ENCODE results near the gene C3orf20. TPM values are rescaled to one million over a fixed set of nuclear protein-coding genes. Genes with fewer than 3 reads are reported as not detected.
A peak's percentile ranks its signal among the peaks of the same experiment; 100 is the strongest.

Gene C3orf20
- total RNA-seq, 4 donors from 2014 or later = 0.11 to 0.46 TPM; not detected in 2

GRCh38 chr3:14810070-14810791 is 135.3 kb downstream of the C3orf20 start:
- peak overlapping the region; percentile 56 to 66 (median 58) for H3K4me3 ChIP-seq
- peaks cover 0 to 12% of the 10 kb centered on the region in 2 donors for H3K4me1 ChIP-seq
- DNase-seq (no peak), ATAC-seq (peak; percentile 35 to 40)
- in situ Hi-C loops (cut with MboI; ENCODE audit: low sequenced_read_pairs in 4 of 4) = no loop called here
- H3K27me3 ChIP-seq = peaks cover 16 to 23% (median 19%) of the 10 kb centered on the region in 3 donors
- H3K27ac ChIP-seq = peak overlapping the region; percentile 41 to 74 (median 72)
- H3K9me3 ChIP-seq = no peaks in the 10 kb centered on the region
- no peak for TF ChIP-seq POLR2A (IDR thresholded peaks at IDR 0.05)
- TF ChIP-seq, protein P1, sequence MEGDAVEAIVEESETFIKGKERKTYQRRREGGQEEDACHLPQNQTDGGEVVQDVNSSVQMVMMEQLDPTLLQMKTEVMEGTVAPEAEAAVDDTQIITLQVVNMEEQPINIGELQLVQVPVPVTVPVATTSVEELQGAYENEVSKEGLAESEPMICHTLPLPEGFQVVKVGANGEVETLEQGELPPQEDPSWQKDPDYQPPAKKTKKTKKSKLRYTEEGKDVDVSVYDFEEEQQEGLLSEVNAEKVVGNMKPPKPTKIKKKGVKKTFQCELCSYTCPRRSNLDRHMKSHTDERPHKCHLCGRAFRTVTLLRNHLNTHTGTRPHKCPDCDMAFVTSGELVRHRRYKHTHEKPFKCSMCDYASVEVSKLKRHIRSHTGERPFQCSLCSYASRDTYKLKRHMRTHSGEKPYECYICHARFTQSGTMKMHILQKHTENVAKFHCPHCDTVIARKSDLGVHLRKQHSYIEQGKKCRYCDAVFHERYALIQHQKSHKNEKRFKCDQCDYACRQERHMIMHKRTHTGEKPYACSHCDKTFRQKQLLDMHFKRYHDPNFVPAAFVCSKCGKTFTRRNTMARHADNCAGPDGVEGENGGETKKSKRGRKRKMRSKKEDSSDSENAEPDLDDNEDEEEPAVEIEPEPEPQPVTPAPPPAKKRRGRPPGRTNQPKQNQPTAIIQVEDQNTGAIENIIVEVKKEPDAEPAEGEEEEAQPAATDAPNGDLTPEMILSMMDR (IDR thresholded peaks at IDR 0.05 in 4 of 5, conservative IDR thresholded peaks at IDR 0.05 in 1 of 5) = no peak
- intact Hi-C loops (cut with DNase I; ENCODE audit: low total_unique reads) = no loop called here
- no peaks in the 10 kb centered on the region for H3K36me3 ChIP-seq

DNA sequence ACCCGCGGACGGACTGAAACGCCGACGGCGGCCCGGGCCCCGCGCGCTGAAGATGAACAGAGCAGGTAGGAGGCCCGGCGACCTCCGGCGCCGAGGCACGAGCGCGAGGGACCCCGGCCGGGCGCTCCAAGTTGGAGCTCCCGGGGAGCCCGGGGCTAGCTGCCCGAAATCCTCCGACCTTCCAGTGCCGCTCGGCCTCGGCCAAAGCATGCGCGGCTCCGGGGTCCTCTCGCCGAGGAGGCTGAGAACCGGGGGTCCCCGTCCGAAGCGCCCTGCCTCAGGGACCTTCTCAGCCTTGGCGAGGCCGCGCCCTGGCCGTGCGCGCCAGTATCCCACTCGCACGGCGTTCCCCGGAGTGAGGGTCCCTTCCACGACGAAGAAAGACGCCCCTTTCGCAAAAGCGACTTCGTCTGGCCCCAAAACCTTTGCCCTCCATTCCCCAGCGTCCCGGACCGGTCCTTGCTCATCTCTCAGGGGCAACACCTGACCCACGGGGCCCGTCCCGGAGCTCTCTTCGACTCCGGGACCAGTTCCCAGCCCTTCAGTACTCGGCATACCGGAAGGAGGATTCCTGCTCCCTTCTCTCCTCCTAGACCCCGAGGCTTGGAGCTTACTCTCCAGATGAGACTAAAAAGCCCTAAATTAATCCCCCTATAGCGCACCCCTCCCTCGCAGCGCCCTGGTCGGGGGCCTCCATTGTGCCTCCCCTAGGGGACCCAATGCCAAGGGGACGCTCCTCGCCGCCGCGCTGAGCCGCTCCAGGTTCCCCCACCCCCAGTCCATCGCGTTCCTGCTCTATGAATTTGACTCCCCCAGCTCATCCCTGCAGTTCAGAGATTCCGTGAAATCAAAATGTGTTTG is 136.1 kb downstream of the C3orf20 start:
- H3K27ac ChIP-seq = peak overlapping the region; percentile 54 to 74 (median 72)
- peaks cover 0 to 9% of the 10 kb centered on the region in 2 donors for H3K4me1 ChIP-seq
- H3K4me3 ChIP-seq = peak overlapping the region; percentile 56 to 66 (median 58)
- intact Hi-C loops (cut with DNase I; ENCODE audit: low total_unique reads) (no loop called here), in situ Hi-C loops (cut with MboI; ENCODE audit: low sequenced_read_pairs in 4 of 4) (no loop called here)
- no peaks in the 10 kb centered on the region for H3K36me3 ChIP-seq
- ATAC-seq (no peak), DNase-seq (no peak)
- H3K27me3 ChIP-seq = peaks cover 16 to 23% (median 19%) of the 10 kb centered on the region in 3 donors
- TF ChIP-seq POLR2A (IDR thresholded peaks at IDR 0.05) = no peak
- no peaks in the 10 kb centered on the region for H3K9me3 ChIP-seq

DNA sequence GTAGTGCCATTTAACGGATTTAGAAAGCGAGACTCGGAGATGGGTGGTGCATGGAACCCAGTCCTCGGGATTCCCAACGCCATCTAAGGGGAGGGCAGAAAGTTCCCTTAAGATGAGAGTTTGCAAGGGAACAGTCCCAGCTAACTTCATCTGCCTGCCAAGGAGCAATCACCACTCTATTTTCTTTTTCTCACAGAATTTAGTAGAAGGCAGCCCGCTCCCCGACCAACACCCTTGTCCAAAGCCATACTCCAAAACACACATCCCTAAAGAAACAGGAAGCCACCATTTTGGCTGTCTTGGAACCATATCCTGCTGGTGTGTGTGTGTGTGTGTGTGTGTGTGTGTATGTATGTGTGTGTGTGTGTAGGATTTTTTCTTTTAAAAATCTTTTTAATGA is 136.7 kb downstream of the C3orf20 start:
- H3K27me3 ChIP-seq = peaks cover 16 to 23% (median 19%) of the 10 kb centered on the region in 3 donors
- in situ Hi-C loops (cut with MboI; ENCODE audit: low sequenced_read_pairs in 4 of 4) (no loop called here), intact Hi-C loops (cut with DNase I; ENCODE audit: low total_unique reads) (no loop called here)
- no peaks in the 10 kb centered on the region for H3K36me3 ChIP-seq
- H3K9me3 ChIP-seq = no peaks in the 10 kb centered on the region
- peaks cover 0 to 6% of the 10 kb centered on the region in 2 donors for H3K4me1 ChIP-seq
- no peak for TF ChIP-seq POLR2A (IDR thresholded peaks at IDR 0.05)
- TF ChIP-seq, protein P1 (IDR thresholded peaks at IDR 0.05 in 4 of 5, conservative IDR thresholded peaks at IDR 0.05 in 1 of 5) = no peak
- H3K4me3 ChIP-seq = peak overlapping the region; percentile 56 to 66 (median 58)
- H3K27ac ChIP-seq = peak overlapping the region; percentile 54 to 74 (median 72)
- no peak for DNase-seq
- ATAC-seq = no peak

GRCh38 chr3:14812196-14812790 is 137.4 kb downstream of the C3orf20 start:
- in situ Hi-C loops (cut with MboI; ENCODE audit: low sequenced_read_pairs in 4 of 4) (no loop called here), intact Hi-C loops (cut with DNase I; ENCODE audit: low total_unique reads) (no loop called here)
- no peaks in the 10 kb centered on the region for H3K36me3 ChIP-seq
- H3K27ac ChIP-seq = peak overlapping the region in 3 of 4 donors; percentile 50 to 73 (median 58)
- no peak for DNase-seq
- no peaks in the 10 kb centered on the region for H3K9me3 ChIP-seq
- TF ChIP-seq, protein P1 (IDR thresholded peaks at IDR 0.05 in 4 of 5, conservative IDR thresholded peaks at IDR 0.05 in 1 of 5) = no peak
- peaks cover 16 to 23% (median 19%) of the 10 kb centered on the region in 3 donors for H3K27me3 ChIP-seq
- H3K4me1 ChIP-seq = peaks cover 0 to 6% of the 10 kb centered on the region in 2 donors
- peak overlapping the region in 3 of 4 donors; percentile 56 to 66 (median 57) for H3K4me3 ChIP-seq
- no peak for ATAC-seq

All from gastrocnemius medialis (tissue), 4 donors.